ENCODE measurements around the gene AK8.

DNA sequence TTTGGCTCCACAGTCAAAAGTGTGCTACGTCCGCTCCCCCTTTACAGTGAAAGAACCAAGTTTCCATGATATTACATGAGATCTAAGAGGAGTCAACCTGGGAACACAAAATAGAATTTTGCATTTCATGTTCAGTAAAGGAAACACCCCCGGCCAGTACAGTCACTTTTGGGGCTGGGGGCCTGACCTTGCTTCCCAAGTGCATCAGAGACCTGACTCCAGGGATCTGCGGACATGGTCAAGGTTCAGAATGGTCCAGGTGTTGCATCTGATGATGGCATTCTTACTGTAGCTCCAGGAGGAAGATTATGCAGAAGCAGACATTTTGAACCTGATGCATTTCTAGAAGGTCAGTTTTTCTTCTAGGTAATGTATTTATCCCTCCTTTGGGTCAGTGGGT is 39.8 kb downstream of the AK8 start:
- no peak for TF ChIP-seq POLR2AphosphoS5 (IDR thresholded peaks at IDR 0.05)
- no peak for TF ChIP-seq CTCF (IDR thresholded peaks at IDR 0.05)
- no peak for TF ChIP-seq POLR2A (IDR thresholded peaks at IDR 0.05)
- no peak for TF ChIP-seq EP300 (IDR thresholded peaks at IDR 0.05)
